GM19351 (cell line): Measurements from ENCODE around the gene PTCH1.

ENCODE experiments used
- ATAC-seq: cut with Tn5 transposase; IDR thresholded peaks from one replicate; pipeline ENCODE4 v1.9.1; 2021; ENCODE audit warnings: mild to moderate bottlenecking, moderate library complexity; ENCODE audit not compliant: unreplicated experiment

PTCH1 gene

DNA sequence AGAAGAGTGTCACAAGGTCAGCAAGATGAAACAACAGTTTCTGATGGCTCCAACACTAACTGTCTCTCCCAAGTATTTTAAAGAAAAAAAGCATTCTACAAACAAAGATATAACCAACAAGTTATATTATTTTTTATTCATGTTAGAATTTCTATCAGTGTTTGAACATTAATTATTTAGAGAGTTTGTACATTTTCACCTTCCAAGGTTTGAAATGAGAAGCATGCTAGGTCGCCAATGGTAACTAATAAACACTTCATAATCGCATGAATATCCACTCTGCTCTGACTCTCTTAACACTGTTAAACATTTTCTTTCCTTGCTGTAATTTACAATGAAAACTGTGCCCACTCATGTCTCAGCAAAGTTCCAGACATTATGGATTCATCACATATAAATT, 73.5 kb downstream of the PTCH1 start:
- ATAC-seq, result no peak

DNA sequence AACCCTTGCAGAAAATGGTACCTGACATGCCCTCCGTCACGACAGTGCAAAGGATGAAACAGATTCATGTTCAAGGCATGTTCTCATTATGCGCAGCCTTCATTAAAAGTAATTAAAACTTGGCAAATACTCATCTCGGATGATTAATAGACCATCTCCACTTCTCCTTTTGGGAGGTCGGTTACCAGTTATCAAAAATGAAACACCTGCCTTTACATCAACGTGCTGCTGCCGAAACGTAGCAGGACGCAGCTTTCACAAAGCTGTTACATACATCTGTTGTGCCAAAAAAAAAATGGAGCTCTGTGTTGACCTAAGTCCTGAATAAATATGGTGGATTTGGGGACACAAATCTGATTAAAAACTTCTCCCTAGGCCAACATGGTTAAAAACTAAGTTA, 75.7 kb downstream of the PTCH1 start:
- no peak for ATAC-seq

DNA sequence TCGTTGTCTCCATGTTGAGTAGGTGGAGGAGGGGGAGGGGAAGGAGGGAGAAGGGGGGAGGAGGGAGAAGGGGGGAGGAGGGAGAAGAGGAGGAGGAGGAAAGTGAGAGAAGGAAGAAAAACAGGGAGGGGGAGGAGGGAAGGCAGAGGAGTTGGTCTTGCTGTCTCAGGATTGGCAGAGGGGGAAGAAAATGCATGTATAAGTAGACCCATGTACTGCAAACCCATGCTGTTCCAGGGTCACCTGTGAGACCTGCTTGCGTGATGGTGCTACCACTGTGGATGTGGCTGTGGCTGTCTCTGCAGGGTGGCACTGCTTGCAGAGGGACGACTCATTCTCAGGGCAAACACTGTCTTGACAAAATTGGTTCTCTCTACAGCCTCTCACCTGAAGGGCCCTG, 76.3 kb downstream of the PTCH1 start:
- no peak for ATAC-seq

DNA sequence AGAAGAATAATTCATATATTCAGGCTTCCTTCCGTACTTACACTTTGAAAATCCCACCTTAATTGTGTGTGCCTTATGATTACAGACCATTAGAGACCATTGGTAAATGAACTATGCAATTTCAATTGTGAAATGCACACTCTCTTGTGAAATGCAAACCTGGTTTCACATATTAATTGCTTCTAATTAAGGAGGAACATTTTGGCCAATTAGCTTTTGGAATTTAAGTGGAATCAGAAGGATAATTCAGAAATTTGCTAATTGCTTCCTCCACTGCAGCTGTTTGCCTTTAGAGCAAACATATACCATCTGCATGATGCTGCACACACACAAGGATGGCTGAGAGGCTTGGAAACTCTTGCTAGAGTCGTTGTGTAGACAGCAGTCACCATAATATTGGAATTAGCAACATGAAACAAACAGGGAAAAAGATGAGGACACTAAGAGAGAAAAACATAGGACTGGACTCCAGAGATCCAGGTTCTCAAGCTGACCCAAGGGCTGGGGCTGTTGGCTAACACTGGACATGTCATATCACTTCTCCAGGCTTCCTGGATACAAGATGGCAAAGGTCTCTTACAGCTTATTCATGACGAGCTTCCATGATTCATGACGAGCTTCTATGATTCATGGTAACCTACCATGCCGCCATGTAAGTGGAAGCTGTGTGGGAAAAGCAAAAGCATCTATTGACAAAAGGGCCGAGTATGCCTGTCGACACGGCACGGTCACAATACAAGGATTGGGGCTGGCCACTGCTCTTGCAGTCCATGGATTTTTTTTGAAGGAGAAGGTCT, 78.0 kb downstream of the PTCH1 start:
- no peak for ATAC-seq

DNA sequence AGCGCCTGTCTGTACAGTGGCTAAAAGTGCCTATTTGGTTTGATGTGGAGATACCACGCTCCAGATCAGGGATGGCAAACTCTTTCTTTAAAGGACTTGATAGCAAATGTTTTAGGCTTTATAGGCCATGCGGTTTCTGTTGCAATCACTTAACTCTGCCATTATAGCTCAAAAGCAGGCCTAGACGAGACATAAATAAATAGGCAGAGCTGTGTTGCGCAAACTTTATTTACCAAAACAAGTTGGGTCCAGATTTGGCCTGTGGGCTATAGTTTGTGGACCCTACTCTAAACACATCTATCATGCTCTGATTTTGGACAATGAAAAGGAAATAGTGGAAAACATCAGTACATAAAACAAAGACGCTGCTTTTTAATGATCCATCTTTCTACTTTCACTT, 79.2 kb downstream of the PTCH1 start:
- no peak for ATAC-seq

DNA sequence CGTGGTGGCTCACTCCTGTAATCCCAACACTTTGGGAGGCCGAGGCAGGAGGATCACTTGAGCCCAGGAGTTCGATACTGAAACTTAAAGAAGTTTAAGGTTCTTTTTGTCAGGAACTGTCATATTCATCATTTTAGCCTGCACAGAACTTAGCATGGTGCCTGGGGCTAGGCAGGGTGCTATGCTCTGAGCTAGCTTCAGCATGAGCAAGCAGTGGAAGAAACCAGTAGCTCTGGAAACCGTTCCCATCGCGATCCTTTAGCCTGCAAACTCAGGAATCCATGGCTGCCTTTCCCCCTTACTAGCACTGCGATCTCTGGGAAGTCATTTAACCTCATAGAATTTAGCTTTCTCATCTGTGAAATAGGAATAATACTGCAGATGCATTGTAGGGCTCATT, 80.4 kb downstream of the PTCH1 start:
- no peak for ATAC-seq

DNA sequence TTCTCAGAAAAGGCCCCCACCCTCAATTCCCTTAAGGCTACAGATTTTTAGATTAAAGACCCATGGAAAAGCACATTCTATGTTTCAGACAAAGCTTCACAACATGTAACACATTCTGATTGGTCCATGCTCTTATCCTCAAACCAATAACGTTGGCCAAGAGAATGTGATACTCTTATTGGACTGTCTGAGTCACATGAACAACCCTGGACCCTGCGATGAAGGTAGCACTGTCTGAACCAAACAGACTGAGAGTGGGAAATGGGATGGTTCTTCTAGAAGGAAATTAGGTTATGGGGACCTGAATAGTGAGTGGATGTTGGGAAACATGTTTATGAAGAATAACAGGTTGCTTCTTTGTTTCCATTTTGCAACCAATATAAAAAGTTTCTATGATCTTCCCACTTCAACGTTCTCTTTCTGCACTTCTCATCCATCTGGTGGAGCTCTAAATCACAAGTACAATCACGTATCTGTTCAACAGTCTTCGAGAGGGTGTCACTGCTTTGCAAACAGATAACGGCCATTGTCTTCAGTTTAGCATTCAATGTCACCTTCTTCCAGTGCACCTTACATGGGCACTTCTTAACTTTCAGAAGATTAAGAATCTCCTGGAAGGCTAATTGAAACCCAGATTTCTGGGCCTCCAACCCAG, 81.6 kb downstream of the PTCH1 start:
- no peak for ATAC-seq

DNA sequence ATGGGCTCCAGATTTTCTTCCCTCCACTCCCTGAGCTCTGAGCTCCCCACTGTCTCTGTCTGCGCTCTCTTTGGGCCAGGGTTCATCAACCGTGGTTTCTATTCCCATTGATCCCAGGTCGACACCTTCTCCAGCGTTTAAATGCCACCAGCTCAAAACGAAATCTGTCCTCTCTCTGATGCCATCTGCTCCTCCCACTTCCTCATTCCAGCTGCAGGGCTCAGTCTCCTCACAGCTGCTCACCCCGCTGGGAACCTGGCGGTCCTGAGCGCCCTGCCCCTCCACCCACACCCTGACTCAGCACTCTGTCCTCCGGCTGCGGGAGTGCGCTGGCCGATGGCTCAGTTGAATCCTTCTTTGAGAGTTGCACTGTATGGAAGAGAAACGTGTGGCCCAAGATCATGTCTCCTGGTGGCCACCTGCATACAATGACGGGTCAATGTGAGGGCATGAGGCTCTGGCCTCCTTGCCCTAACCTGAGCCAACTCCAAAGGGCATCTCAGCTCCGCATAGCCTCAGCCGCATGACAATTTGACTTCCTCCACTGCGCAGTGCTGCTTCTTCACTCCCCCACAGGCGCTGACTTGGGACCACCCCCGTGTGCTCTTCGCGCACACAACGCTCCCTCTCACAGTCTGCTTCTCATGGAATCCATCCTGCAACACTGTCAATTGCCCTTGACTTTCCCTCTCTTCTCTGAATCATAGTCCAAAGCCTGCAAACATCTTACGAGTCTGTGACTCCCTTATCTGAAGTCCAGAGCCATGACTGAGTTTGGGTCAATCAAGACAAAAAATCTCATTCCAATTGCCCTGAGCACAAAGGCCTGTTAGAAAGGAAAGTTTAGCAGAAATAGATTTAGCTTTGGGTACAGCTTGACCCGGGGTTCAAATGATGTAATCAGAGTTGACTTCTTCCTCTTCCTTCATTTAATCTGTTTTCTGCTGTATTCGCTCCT, 82.4 kb downstream of the PTCH1 start:
- no peak for ATAC-seq

DNA sequence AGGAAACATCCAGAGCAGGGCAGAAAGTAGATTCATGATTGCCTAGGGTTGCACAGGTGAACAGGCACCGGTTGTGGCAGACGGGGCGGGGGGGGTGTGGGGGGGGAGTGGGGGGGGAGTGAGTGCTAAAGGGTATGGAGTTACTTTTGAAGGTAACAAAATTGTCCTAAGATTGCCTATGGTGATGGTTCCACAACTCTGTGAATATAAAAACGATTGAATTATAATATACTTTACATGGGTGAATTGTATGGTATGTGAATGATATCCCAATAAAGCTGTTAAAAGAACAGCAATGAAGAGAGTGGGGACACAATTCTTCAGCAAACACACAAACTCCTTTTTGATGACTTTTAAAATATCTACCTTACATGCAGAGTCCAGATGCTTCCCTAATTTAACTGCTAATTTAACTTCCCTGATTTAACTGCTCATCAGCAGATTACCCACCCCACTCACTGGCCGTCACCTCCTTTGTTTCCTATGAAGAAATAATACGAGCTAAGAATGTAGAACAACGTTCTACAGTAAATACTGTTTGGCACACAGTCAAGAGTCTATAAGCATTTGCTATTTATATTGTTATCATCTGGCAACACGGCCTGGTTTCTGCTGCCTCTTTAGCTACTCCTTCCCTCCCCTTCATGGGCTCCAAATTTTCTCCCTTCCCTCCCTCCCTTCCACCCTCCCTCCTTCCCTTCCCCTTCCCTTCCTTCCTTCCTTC, 83.5 kb downstream of the PTCH1 start:
- no peak for ATAC-seq

DNA sequence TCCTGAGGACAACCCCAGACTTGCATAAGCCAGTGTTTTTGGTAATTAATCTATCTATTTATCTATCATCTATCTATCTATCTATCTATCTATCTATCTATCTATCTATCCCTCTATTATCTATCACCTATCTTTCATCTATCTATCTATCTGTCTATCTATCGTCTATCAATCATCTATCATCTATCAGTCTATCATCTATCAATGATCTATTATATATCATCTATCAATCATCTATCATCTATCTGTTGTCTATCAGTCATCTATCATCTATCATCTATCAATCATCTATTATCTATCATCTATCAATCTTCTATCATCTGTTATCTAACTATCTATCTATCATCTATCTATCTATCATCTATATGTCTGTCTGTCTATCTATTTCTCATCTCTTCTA, 85.5 kb downstream of the PTCH1 start:
- no peak for ATAC-seq

DNA sequence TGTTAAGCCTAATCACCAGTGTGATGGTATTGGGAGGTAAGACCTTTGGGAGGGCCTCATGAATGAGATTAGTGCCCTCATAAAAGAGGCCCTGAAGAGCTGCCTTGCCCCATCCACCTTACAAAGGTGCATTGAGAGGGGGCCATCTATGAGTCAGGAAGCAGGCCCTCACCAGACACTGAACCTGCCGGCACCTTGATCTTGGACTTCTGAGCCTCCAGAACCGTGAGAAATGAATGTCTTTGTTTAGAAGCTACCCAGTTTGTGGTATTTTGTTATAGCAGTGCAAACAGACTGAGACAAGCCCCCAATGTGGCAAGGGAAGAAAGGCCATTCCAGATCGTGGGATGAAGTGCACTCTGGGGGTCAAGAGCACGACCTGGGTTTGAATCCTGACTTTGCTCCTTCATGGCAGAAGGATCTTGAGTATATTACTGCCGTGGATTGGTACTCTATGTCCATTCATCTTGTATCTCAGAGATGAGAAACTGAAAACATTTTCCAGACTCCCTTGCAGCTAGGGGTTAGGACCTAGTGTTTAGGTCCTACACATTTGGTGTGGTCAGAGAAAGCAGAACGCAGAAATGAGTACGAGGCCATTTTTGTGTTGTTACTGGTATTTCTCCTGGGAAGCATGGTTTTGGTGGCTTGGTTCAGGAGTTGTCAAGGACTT, 86.7 kb downstream of the PTCH1 start:
- no peak for ATAC-seq

DNA sequence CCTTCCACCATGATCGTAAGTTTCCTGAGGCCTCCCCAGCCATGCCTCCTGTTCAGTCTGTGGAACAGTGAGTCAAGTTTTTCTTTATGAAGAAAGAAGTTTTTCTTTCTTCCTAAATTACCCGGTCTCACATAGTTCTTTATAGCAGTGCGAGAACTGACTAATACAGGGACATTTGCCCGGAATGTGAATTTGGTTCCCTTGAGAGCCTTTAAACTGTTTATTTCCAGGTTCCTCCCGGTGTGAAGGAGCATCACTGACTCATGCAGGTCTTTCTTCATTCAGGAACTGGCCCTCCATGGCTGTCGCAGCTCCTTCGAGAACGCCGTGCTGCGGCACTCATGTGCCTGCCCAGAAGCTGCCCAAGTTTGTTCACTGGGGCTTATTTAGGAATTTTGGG, 87.7 kb downstream of the PTCH1 start:
- ATAC-seq, result no peak

DNA sequence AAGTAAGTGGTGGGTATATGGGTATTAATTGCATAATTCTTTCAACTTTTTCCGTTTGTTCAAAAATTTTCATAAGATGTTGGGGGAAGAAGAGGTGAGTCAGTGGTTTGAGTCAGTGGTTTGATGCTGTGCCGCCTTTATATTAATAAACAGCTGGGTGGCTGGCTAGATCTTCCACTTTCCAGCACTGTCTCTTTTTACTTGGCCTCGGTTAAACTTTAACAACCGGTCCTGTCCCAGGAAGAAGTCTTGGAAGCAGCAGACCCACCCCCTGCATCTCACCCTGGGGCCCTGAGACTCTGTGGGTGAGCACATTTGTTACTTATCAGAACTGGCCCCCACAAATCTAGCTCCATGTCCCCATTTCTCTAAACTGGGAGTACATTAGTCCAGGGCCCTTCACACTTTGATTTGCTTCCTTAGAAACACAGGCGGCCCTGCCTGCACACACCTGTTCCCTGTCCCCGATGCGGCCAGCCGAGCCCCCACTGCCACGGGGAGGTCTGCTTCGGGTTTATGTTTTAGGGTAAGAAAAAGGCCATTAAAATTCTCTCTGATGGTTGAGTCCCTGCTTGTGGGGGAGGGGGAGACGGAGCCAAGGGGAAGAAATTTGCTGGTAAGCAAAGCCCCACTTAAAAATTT, 90.7 kb downstream of the PTCH1 start:
- ATAC-seq, result no peak

DNA sequence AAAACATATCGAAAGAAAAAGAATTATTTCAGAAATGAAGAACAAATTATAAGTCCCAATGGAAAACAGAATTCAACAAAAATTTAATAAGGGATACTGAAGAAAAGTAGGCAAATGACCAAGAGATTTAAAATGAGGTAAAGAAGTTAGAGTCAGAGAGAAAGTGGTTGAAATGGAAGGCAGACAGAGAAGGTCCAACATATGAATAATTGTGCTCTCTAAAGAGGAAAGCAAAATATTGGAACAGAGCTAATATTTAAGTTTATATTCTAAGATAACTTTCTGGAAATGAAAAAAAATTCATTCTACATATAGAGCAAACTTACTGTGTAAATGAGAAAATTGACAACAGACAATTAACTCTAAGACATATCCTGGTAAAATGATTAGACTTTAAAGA, 94.1 kb downstream of the PTCH1 start:
- ATAC-seq, result no peak

DNA sequence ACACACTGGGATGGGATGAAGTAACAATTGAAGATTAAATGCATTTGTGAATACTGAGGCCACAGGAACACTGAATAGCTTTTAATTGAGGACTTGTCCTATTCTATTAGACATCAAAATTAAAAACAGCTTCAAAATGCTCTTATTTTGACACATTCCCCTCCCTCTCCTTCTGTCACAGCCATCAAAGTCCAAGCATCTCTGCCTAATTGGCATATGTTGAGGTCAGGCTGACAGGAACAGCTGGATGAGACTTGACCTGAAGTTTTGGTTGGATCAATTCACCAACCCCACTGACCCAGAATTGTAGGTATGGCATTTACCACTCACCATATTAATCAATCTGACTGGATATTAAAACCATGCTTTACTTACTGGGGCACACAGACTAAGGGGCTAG, 96.3 kb downstream of the PTCH1 start:
- no peak for ATAC-seq

DNA sequence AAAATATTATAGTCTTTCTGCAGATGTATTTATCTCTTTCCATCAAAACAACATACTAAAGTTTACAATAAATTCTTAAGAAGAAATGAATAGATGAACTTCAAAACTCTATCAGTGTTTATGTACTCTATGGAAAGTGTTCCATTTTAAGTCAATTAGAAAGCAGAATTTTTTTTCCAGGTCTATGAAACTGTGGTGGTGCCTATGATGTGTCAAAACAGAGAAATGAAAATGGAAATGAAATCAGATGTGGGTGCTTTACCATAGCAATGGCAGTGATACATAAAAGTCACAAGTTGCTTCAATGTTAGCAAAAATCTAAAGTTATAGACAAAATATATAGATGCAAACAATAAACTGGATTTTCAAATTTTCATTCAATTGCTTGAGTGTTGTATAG, 97.3 kb downstream of the PTCH1 start:
- no peak for ATAC-seq

DNA sequence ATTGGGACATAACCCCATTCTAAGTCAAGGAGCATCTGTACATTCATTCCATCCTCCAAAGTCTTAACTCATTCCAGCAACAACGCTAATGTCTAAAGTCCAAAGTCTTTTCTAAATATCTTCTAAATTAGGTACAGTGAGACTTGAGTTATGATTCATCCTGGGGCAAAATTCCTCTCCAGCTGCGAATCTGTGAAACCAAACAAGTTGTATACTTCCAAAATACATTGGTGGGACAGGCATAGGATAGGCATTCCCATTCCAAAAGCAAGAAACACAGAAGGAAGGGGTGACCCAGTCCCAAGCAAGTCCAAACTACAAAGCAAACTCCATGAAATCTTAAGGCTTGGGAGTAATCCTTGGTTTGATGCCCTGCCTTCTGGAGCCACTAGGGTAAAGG, 101.6 kb downstream of the PTCH1 start:
- ATAC-seq, result no peak

DNA sequence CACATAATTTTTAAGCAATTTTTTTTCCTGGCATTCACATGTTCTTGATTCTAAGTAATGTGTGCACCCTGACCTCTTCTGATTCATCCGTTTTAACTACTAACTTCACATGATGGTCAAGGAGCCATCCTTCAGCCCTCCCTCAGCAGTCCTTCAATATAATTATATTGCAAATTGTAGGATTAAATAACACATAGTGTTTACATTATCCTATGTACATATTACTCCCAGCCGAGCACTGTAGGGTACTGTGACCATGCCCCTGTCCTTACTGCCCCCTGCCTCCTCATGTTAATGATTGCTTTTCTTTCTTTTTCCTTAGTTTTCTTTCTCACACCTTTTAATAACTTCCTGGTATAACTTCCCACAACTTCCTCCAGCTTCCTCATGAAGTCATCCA, 103.0 kb downstream of the PTCH1 start:
- no peak for ATAC-seq

DNA sequence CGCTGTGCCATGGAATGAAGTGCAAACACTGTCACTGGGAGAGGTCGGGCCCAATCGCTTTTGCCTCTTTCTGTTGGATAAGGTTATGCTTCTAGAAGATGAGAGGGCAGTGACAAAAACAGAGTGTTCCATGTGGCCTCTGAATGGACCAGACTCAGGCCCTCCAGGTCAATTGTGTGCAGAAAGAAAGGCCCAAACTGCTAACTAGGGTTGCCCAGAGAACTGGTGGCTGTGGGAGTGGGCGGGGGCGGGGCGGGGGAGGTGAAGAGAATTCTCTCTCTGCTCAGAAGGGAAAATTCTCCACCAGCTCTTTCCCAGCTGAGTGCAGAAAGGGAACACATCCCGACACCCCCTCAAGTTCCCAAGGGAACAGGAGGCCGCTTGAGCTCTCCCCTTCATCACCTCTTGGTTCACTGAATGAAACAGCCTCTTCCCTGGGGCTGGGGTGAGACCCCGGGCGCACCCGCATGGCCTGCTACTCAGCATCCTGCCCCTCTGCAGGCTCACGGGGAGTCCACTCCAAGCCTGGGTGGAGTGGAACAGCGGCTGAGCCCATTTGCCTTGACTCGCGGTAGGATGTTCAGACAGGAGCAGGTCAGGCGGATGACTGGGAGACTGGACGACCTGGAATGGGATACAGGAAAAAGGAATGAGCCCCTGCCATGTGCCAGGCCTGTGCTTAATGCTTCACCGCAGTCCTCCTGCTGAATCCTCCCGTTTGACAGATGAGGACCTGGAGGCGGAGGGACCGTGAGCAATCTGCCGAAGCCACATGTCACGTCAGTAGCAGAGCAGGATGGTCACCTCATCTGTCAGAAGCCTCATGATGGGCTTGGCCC, 105.5 kb downstream of the PTCH1 start:
- ATAC-seq, result no peak
